HG03558 (cell line): ENCODE results near the gene IDH1.
A peak's percentile ranks its signal among the peaks of the same experiment; 100 is the strongest.
"Not testable (repeated sequence)": the region's sequence is repeated elsewhere in the genome, so short reads cannot be mapped to it uniquely, and the experiment has no call there.

ENCODE experiments used
- ATAC-seq: cut with Tn5 transposase; IDR thresholded peaks from one replicate; pipeline ENCODE4 v1.9.1; 2021; ENCODE audit warnings: moderate number of reproducible peaks; ENCODE audit not compliant: unreplicated experiment; ENCODE audit errors: extremely low read depth

The IDH1 gene

GRCh38 chr2:208256849-208257813 is 2.3 kb upstream of the IDH1 start:
- not testable (repeated sequence) for ATAC-seq

DNA sequence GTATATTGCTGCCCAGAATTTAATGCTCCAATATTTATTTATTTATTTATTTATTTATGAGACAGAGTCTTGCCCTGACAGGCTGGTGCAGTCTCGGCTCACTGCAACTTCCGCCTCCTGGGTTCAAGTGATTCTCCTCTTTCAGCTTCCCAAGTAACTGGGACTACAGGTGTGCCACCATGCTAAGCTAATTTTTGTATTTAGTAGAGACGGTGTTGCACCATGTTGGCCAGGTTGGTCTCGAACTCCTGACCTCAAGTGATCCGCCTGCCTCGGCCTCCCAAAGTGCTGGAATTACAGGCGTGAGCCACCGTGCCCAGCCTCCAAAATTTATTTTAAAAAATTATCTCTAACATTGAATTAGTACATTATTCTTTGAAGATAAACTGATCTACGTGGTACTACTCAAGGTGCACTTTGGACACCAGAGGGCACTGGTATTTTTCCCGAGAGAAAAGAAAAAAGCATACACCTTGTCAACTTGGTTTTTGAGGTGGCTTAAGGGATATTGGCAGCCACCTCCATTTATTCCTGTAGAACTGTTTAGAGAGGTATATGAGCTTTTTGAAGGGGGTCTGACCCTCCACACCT is 1.4 kb upstream of the IDH1 start:
- no peak for ATAC-seq

GRCh38 chr2:208255557-208256106 is 761 bp upstream of the IDH1 start:
- peak; percentile 17 for ATAC-seq

DNA sequence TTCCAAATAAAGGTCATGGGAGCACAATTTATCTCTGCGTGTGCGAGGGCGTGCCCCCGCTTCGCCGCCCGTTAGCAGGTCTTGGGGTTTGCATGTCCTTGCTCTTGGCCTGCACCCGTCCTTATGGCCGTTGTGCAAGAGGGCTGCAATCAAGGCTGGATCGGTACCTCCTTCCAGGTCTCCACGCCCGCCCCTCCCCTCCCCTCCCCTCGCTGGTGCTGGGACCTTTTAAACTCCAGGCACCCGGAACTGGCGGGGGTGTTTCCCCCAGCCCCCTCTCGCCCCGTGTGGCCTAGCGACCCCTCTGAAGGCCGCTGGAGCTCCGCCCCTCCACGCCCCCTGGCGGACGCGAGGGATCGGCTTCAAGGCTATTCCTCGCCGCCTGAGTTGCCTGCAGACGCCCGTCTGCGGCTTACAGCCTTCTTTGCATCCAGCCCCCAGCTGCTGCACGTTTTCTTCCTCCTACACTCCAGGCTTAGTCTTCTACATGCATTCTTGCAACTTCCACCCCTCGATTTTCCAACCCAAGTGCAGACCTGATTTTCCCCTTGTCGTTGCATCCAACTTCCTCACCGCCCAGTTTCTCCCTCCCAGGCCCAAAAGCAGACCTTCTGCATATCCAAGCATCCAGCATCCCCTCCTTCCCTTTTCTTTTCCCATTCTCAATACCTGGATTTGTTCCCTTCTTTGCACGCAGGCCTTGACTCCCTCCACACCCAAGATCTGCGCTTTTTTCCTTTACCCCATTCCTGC is 577 bp downstream of the IDH1 start:
- ATAC-seq, result peak; percentile 46

GRCh38 chr2:208253600-208254117 is 1.2 kb downstream of the IDH1 start:
- no peak for ATAC-seq

- no peak for ATAC-seq
Measured at GRCh38 chr2:208252716-208253492, 2.0 kb downstream of the IDH1 start.

DNA sequence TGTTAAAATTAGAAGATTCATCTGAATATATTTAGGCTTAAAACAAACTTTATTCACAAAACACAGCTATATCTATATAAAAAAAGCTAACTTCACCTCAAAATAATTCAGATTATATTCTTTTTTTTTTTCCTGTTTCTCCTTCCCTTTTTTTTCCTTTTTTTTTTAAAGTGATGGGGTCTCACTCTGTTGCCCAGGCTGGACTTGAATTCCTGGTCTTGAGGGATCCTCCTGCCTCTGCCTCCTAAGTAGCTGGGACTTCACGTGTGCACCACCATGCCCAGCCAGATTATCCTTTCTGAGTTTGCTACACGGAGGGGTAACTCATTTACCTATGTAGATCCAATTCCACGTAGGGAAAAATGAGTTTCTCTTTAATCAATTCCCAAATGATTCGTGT is 3.8 kb downstream of the IDH1 start:
- ATAC-seq, result no peak

DNA sequence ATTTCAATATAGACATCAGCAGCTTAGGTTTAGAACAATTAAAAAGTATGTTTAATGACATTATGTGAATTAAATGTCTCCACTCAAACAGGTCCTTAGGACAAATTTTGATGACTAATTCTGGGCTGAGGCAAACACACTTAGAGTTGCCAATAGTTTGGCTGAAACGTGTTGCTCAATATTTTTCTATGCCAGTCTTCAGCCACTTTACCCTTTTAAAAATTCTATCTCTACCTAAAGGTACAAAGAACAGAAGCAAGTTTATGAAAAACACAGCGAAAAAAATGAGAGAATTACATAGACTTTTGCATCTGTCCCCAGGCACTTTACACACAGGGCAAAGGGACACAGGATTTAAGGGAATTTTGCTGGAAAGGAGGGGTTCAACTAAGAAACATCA is 4.5 kb downstream of the IDH1 start:
- no peak for ATAC-seq

DNA sequence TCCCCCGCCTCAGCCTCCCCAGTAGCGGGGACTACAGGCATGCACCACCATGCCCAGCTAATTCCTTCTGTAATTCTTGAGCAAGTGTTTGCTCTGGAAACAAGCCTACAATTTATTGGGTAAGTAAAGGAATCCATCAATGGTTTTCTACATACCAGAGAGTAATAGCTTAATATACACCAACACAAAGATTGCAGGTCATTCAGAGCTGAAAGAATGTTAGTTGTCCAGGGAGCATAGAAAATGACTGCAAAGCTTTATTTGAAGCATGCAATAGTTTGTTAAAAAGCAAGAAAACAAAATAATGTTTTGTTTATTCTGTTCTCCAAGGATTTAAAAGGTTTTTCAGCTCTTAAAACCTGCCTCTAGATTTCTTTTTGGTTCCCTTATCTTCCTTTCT is 5.6 kb downstream of the IDH1 start:
- no peak for ATAC-seq

DNA sequence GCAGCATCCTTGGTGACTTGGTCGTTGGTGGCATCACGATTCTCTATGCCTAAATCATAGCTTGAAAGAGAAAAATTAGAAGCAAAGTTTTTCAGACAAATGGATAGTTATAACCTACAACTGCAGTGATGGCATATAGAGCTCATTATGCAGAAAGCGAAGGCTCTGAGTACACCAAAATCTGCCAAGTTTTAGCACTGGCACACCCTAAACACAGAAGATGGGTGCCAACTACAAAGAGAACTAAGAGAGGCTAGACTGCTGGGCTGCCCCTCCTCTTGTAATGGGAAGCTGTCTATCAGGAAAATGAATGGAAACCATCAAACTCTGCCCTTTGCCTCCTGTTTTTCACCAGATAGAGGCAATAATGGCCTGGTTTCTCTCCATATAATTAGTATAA is 6.3 kb downstream of the IDH1 start:
- no peak for ATAC-seq

DNA sequence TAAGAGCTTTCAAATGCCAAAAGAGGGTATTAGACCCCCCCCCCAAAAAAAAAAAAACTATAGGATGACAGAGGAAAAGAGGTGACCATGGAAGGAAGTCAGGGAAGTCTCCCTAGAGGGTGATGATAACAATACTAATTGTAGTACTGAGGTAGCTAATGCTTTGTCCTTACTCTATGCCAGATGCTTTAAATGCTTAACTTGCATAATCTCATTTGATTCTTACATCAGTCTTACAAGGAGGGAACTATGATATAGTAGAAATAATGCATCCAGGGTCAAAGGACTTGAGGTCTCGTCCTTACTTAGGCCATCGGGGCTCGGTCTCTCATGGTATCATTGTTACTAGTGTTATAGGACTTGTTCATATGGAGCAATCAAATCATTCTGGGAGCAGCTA is 9.1 kb downstream of the IDH1 start:
- ATAC-seq, result no peak

DNA sequence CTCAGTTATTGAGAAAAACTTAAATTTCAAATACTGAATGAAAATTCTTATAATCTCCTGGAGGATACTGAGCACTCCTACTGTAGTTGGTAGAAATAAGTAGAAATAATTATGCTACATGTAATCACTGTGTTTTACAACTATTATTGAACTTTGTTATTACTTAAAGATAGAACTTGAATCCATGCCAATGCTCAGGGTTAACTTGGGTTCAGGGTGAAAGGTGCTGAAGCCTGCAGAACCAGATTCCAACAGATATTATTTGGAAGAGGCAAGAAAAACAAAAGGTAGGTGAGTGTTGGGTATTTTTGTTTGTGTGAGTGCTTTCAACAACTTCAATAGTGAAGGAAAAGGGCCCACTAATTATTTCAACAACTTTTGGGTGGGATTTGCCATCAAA is 10.4 kb downstream of the IDH1 start:
- ATAC-seq, result no peak

DNA sequence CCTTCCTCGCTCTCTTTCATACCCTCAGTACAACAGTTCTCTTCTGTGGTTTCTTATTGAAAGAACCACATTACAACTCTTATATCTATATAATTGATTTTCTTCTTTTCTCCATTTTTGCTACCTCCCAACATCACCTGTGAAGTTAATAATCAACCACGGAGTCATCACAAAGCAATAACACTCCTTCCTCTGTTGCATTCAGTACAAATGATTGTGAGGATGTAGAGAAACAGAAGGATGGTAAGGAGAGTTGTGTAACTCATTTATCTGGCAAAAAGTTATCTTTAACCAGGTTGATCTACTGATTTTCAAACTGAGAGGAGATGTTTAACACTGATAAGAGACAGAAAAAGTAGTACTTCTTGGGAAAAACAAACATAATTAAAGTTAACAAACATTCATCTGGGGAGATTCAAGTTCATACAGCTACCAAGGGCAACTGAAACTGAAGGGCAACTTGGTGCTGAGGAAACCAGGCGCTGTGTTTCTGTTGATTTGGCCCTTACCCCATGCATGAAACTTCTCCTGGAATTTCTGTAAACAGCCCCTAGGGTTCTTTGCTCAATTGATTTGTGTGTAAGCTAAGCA is 14.2 kb downstream of the IDH1 start:
- no peak for ATAC-seq

DNA sequence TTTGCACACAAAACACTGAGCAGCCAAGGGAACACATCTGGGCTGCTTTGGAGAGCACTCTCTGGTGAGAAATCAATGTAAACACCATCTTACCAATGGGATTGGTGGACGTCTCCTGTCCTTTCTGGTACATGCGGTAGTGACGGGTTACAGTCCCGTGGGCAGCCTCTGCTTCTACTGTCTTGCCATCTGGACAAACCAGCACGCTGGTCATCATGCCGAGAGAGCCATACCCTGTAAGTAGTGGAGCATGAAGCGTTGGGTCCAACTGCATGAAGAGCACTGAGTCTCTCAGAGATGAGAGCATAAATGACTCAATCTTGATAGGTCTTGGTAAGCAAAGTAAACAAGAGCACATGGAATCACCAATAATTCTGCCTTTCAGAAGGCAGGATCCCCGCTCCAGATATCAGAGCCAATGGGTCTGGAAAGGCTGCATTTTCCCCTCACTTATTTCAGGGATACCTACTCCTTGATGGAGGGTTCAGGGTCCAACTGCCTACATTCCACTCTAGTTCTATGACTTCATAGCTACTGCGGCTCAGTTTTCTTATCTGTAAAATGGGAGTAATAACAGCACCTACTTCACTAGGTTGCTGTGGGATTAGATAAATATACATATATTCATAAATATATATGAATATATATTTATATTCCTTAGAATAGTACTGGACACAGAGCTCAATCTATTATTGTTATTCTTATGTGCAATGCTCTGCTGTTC is 14.9 kb downstream of the IDH1 start:
- no peak for ATAC-seq

- no peak for ATAC-seq
Measured at GRCh38 chr2:208235860-208236259, 19.0 kb downstream of the IDH1 start.

GRCh38 chr2:208234786-208235185 is 20.1 kb downstream of the IDH1 start:
- ATAC-seq, result no peak

GRCh38 chr2:208228476-208228875 is 26.4 kb downstream of the IDH1 start:
- no peak for ATAC-seq

GRCh38 chr2:208227581-208228232 is 27.2 kb downstream of the IDH1 start:
- ATAC-seq, result no peak
